Measurements from ENCODE around the gene NUP214.
"Not testable (repeated sequence)": the region's sequence is repeated elsewhere in the genome, so short reads cannot be mapped to it uniquely, and the experiment has no call there.

NUP214 gene

GRCh38 chr9:131266266-131267229, 141.2 kb downstream of the NUP214 start:
- peaks cover 76% of the 10 kb centered on the region for H3K36me3 Mint-ChIP-seq (ENCODE audit: insufficient read depth)
- no peaks in the 10 kb centered on the region for H3K27me3 Mint-ChIP-seq
- peaks cover 59 to 65% of the 10 kb centered on the region in 2 donors for H3K4me1 Mint-ChIP-seq (ENCODE audit: low read depth in 2 of 2)
- DNase-seq = no peak
- H3K27ac Mint-ChIP-seq = peak overlapping the region; percentile 98
- peak overlapping the region; percentile 97 for H3K4me3 Mint-ChIP-seq
- no peaks in the 10 kb centered on the region for H3K9me3 Mint-ChIP-seq
- no peak for ATAC-seq (replicated peaks)

GRCh38 chr9:131270171-131271015, 145.0 kb downstream of the NUP214 start:
- Mint-ChIP-seq H3K9me3 (no peaks in the 10 kb centered on the region), H3K36me3 (ENCODE audit: insufficient read depth) (peaks cover 71% of the 10 kb centered on the region), H3K27me3 (no peaks in the 10 kb centered on the region), H3K4me1 (ENCODE audit: low read depth in 2 of 2) (peaks cover 54 to 64% of the 10 kb centered on the region in 2 donors), H3K4me3 (peak overlapping the region; percentile 97), H3K27ac (peak overlapping the region; percentile 98)
- DNase-seq (no peak), ATAC-seq (replicated peaks) (peak; percentile 15)

DNA sequence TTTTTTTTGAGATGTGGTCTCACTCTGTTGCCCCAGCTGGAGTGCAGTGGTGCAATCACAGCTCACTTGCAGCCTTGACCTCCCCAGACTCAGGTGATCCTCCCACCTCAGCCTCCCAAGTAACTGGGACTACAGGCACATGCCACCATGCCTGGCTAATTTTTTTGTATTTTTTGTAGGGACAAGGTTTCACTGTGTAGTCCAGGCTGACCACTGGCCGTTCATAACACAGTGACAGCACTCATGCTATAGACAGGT, 145.6 kb downstream of the NUP214 start:
- ATAC-seq (replicated peaks); DNase-seq: not testable (repeated sequence)
- H3K27ac Mint-ChIP-seq = peak overlapping the region; percentile 98

DNA sequence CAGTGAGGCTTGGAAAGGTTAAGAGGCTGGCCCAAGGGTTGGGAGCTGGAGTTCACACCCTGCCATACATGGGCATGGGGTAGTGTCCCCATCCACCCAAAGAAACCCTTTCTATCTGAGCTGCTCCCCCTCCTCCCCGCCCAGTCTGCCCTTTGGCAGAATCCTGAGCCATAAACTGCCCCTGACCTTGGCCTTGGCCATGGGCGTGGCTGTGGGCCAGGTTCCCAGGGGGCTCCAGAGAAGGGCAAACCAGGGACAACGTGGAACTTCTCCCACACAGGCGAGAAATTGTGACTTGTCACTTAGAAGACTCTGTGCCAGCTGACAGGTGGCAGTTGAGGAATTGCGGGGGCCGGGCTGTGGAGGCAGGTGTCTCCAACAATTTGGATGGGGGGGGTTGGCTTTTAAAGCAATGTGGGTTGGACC, 146.1 kb downstream of the NUP214 start:
- peak overlapping the region; percentile 98 for H3K27ac Mint-ChIP-seq
- DNase-seq (no peak), ATAC-seq (replicated peaks) (no peak)
- H3K27me3 Mint-ChIP-seq = no peaks in the 10 kb centered on the region
- H3K4me1 Mint-ChIP-seq (ENCODE audit: low read depth in 2 of 2) = peaks cover 46 to 54% of the 10 kb centered on the region in 2 donors
- H3K4me3 Mint-ChIP-seq = peak overlapping the region; percentile 97
- no peaks in the 10 kb centered on the region for H3K9me3 Mint-ChIP-seq
- peaks cover 76% of the 10 kb centered on the region for H3K36me3 Mint-ChIP-seq (ENCODE audit: insufficient read depth)

More for the DNA sequence above, 145.6 kb downstream of the NUP214 start:
- Mint-ChIP-seq H3K4me1 (ENCODE audit: low read depth in 2 of 2) (peaks cover 48 to 60% of the 10 kb centered on the region in 2 donors), H3K36me3 (ENCODE audit: insufficient read depth) (peaks cover 76% of the 10 kb centered on the region), H3K4me3 (peak overlapping the region; percentile 97)
- H3K27me3 Mint-ChIP-seq, H3K9me3 Mint-ChIP-seq: not testable (repeated sequence)

DNA sequence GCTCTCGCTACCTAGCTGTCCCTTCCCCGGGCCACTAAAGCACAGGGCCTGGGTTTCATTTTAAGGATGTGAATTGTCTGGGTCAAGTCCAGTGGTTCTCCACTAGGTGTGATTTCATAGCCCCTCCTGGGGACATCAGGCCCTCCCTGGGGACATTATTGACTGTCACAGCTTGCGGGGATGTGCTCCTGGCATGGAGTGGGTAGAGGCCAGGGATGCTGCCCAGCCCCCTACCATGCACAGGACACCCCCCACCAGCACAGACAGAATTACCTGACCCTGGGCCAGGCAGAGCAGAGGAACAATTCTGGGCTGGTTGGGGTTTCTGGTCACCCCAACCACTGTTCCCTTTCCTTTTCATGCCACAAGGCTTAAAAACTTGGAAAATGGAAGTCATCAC, 146.8 kb downstream of the NUP214 start:
- no peak for ATAC-seq (replicated peaks)
- Mint-ChIP-seq H3K4me1 (ENCODE audit: low read depth in 2 of 2) (peaks cover 39 to 49% of the 10 kb centered on the region in 2 donors), H3K9me3 (no peaks in the 10 kb centered on the region), H3K4me3 (peak overlapping the region; percentile 97), H3K27me3 (no peaks in the 10 kb centered on the region), H3K27ac (peak overlapping the region; percentile 98), H3K36me3 (ENCODE audit: insufficient read depth) (peaks cover 75% of the 10 kb centered on the region)
- DNase-seq = no peak

- Mint-ChIP-seq H3K27me3 (no peaks in the 10 kb centered on the region), H3K4me1 (ENCODE audit: low read depth in 2 of 2) (peaks cover 42 to 49% of the 10 kb centered on the region in 2 donors), H3K9me3 (no peaks in the 10 kb centered on the region), H3K36me3 (ENCODE audit: insufficient read depth) (peaks cover 70% of the 10 kb centered on the region), H3K27ac (peak overlapping the region; percentile 98), H3K4me3 (peak overlapping the region; percentile 97)
- DNase-seq = no peak
- ATAC-seq (replicated peaks) = no peak
Observed at GRCh38 chr9:131273146-131273855, 147.9 kb downstream of the NUP214 start.

DNA sequence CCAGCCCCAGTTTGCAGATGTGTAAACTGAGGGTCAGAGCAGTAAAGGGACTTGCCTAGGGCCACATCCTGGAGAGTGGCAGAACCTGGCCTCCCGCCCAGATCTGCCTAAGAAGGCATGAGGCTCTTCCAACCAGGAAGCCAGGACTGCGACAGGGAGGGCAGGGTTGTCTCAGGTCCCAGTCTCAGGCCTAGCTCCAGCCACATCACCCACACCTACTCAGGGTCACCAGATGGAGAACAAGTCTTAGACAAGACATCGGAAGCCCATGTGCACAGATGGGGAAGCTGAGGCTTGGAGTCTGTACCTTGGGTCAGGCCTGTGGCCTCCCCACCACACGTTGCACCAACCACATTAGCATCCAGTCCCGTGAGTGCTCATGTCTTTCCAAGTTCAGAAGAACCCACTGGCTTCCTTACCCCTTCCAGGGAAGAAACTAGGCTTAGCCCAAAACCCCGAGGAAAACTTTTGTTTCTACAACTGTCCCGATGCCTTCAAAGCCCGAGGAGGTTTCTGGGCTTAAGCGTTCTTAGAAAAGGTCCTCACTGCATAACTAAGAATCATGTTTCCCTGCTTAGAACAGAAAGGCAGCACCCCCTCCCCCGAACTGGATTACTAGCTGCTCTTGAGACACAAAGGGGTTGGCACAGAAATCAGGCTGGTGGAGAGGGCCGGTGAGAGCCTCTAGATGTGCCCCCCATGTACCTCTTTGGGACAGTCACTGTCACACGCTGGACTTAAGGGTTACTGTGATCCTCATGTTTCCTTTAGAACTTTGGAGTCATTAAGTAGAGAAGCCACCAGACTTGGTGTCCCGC, 148.7 kb downstream of the NUP214 start:
- ATAC-seq (replicated peaks) (no peak), DNase-seq (no peak)
- Mint-ChIP-seq H3K4me3 (peak overlapping the region; percentile 97), H3K9me3 (no peaks in the 10 kb centered on the region), H3K4me1 (ENCODE audit: low read depth in 2 of 2) (peaks cover 49 to 52% of the 10 kb centered on the region in 2 donors), H3K36me3 (ENCODE audit: insufficient read depth) (peaks cover 62% of the 10 kb centered on the region), H3K27me3 (no peaks in the 10 kb centered on the region), H3K27ac (peak overlapping the region; percentile 98)

DNA sequence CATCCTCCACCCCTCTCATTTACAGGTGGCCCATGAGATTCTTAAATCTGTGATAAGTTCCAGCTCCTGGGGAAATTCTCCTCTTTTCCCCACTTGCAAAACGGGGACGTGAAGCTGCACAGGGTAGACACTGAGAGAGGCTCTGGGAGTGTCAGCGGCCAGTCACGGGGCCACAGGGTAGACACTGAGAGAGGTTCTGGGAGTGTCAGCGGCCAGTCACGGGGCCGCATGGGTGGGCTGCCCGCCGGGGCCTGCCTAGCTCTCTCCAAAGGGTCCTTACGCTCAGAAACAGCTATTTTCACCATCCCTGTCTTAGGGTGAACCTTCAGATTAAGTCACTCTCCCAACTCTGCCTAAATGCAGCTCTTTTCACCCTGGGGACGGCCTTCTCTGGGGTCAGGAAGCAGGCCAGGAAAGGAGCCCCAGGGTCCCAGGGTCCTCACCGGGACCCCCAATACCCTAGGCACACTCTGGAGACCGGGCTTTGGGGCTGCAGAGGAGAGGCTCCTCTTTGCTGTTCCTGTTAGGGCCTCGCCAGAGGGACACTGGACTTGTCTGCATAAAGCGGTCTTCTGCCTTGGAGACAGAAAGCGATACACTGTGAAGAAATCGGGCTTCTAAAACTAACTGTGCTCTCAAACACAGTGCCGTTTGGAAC, 149.4 kb downstream of the NUP214 start:
- Mint-ChIP-seq H3K27ac (peak overlapping the region; percentile 98), H3K36me3 (ENCODE audit: insufficient read depth) (peaks cover 60% of the 10 kb centered on the region), H3K27me3 (no peaks in the 10 kb centered on the region), H3K4me3 (peak overlapping the region; percentile 97), H3K4me1 (ENCODE audit: low read depth in 2 of 2) (peaks cover 49 to 53% of the 10 kb centered on the region in 2 donors), H3K9me3 (no peaks in the 10 kb centered on the region)
- ATAC-seq (replicated peaks) (no peak), DNase-seq (no peak)

GRCh38 chr9:131275332-131276093, 150.1 kb downstream of the NUP214 start:
- no peaks in the 10 kb centered on the region for H3K9me3 Mint-ChIP-seq
- no peak for ATAC-seq (replicated peaks)
- peak overlapping the region; percentile 97 for H3K4me3 Mint-ChIP-seq
- no peaks in the 10 kb centered on the region for H3K27me3 Mint-ChIP-seq
- H3K4me1 Mint-ChIP-seq (ENCODE audit: low read depth in 2 of 2) = peaks cover 45 to 49% of the 10 kb centered on the region in 2 donors
- DNase-seq = no peak
- peak overlapping the region; percentile 98 for H3K27ac Mint-ChIP-seq
- peaks cover 55% of the 10 kb centered on the region for H3K36me3 Mint-ChIP-seq (ENCODE audit: insufficient read depth)

DNA sequence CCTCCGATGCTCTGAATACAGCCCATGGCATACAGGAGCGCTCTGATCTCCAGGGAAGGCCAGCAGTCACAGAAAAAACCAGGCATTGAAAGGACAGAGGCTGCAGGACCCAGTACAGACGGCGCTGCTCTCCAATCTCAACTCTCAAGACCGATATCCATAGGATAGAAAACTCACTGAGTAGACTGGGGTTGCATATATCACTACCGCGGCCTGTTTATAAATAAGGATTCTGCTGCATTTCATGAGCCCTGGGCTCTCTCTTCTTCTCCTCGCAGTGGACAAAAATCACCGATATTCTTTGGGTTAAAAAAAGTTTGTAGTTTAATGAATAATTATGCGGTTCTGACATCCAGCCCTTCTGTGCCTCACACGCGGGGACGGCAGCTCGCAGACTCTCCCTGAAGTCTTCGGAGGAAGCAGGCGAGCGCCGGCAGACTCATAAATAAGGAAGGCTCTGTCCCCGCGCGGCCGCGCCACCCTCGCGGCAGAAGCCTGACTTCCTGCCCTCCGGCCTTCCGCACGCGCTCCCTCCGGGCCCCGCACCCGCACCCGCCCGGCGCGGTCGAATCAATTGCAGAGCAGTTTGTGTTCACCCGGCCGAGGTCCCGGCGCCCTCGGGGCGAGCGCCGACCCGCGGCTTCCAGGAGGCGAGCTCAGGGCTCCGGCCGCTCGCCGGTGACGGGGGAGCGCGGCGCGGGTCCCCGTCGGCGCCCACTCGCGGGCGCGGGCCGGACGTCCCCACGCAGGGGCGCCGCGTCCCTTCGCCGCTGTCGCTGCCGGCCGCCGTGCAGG, 150.9 kb downstream of the NUP214 start, which contains the start of gene FAM78A:
FAM78A (minus strand) TSS at position 417 of the 795 bp plus-strand sequence; CDS start at position 86, 331 bp downstream.
- Mint-ChIP-seq H3K36me3 (ENCODE audit: insufficient read depth) (peaks cover 48% of the 10 kb centered on the region), H3K4me3 (peak within 1 kb of the TSS; percentile 97), H3K27me3 (no peaks in the 10 kb centered on the region), H3K27ac (peak within 1 kb of the TSS; percentile 98), H3K4me1 (ENCODE audit: low read depth in 2 of 2) (peaks cover 41 to 42% of the 10 kb centered on the region in 2 donors), H3K9me3 (no peaks in the 10 kb centered on the region)
- peak; percentile 2 for ATAC-seq (replicated peaks)
- peak in 1 of 3 experiments; percentile 31 for DNase-seq

DNA sequence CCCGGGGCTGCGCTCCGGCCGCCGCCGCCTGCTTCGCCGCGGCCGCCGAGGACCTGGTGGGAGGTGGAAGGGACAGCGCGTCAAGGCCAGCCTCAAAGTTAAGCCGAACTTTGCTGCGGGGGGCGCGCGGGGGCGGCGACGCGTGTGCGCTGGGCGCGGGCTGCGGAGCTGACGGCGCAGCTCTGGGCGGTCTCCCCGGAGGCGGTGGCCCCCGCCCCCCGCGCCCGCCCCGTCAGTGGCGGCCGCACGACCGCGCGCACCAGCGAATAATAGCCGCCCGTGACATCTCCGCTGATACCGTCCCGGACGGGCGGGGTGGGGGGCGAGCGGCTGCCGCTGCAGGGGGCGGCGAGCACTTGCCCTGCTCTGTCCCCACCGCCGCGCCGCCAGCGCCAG, 151.5 kb downstream of the NUP214 start:
- peaks cover 40% of the 10 kb centered on the region in 2 donors for H3K4me1 Mint-ChIP-seq (ENCODE audit: low read depth in 2 of 2)
- no peaks in the 10 kb centered on the region for H3K9me3 Mint-ChIP-seq
- ATAC-seq (replicated peaks) (peak; percentile 55), DNase-seq (peak in 1 of 3 experiments; percentile 36)
- peaks cover 47% of the 10 kb centered on the region for H3K36me3 Mint-ChIP-seq (ENCODE audit: insufficient read depth)
- peaks cover 0 to 5% of the 10 kb centered on the region in 2 donors for H3K27me3 Mint-ChIP-seq
- no peak overlapping the region for H3K27ac Mint-ChIP-seq
- H3K4me3 Mint-ChIP-seq = peak overlapping the region; percentile 97
